Right atrium auricular region (tissue), 2 donors: ENCODE data around the gene RAD51B. TPM values are rescaled to one million over a fixed set of nuclear protein-coding genes. Genes with fewer than 3 reads are reported as not detected.

ENCODE experiments used
- DNase-seq: peaks from one replicate; pipeline ENCODE4 v3.0.0-alpha.2; 2019; ENCODE audit warnings: low spot score
- H3K27ac ChIP-seq, 2 donors: fragments of 200-600 bp; sonication (generic); 1 replicate in 1 of 2; 2 replicates in 1 of 2; pipeline ENCODE4 v1.5.1; 2016 to 2019
- H3K27me3 ChIP-seq, 2 donors: fragments of 200-600 bp; sonication (generic); one replicate each; pipeline versions ENCODE4 v1.5.1 to v1.6.0; 2017 to 2019
- H3K36me3 ChIP-seq: fragments of 200-600 bp; sonication (generic); one replicate; pipeline ENCODE4 v1.5.1; 2016
- H3K4me1 ChIP-seq, 2 donors: fragments of 200-600 bp; sonication (generic); one replicate each; pipeline versions ENCODE4 v1.5.1 to v1.6.0; 2017 to 2019
- H3K4me3 ChIP-seq, 2 donors: fragments of 200-600 bp; sonication (generic); 1 replicate in 1 of 2; 2 replicates in 1 of 2; pipeline ENCODE4 v1.5.1; 2017 to 2019; ENCODE audit warnings: mild to moderate bottlenecking in 1 of 2, moderate library complexity in 1 of 2
- H3K9me3 ChIP-seq, 2 donors: fragments of 200-600 bp; sonication (generic); one replicate each; pipeline ENCODE4 v1.5.1; 2019
- CTCF ChIP-seq, 2 donors: fragments of 200-600 bp; sonication (generic); IDR thresholded peaks; one replicate each; pipeline ENCODE4 v1.5.1; 2019; ENCODE audit warnings: antibody characterized with exemption in 2 of 2
- total RNA-seq, 2 donors: library from RNA; depleted of rRNA; stranded (reverse); fragments of >200 nt; gene quantifications; one replicate each; pipeline ENCODE4 v1.1.0, GENCODE V29; 2016

RAD51B gene
- total RNA-seq, 2 donors from 2014 or later = 1.2 to 1.5 TPM

- no peak for TF ChIP-seq CTCF (IDR thresholded peaks at IDR 0.05)
- Histone ChIP-seq H3K27ac (no peak overlapping the region), H3K36me3 (no peaks in the 10 kb centered on the region), H3K4me1 (peaks cover 0 to 20% of the 10 kb centered on the region in 2 donors), H3K9me3 (no peaks in the 10 kb centered on the region), H3K4me3 (peak overlapping the region in 1 of 2 donors; percentile 81), H3K27me3 (no peaks in the 10 kb centered on the region)
- no peak for DNase-seq
Measured at GRCh38 chr14:67820428-67820971, 921 bp downstream of the RAD51B start.

GRCh38 chr14:67821121-67821520 is 1.5 kb downstream of the RAD51B start:
- Histone ChIP-seq H3K9me3 (no peaks in the 10 kb centered on the region), H3K36me3 (no peaks in the 10 kb centered on the region), H3K4me1 (peaks cover 0 to 14% of the 10 kb centered on the region in 2 donors), H3K27ac (no peak overlapping the region), H3K4me3 (no peak overlapping the region), H3K27me3 (no peaks in the 10 kb centered on the region)
- DNase-seq = no peak
- no peak for TF ChIP-seq CTCF (IDR thresholded peaks at IDR 0.05)

GRCh38 chr14:67831113-67831512 is 11.5 kb downstream of the RAD51B start:
- TF ChIP-seq CTCF (IDR thresholded peaks at IDR 0.05) = no peak
- Histone ChIP-seq H3K27me3 (no peaks in the 10 kb centered on the region), H3K36me3 (no peaks in the 10 kb centered on the region), H3K4me3 (no peak overlapping the region), H3K4me1 (no peaks in the 10 kb centered on the region), H3K27ac (no peak overlapping the region), H3K9me3 (peaks cover 0 to 6% of the 10 kb centered on the region in 2 donors)
- DNase-seq = no peak

GRCh38 chr14:67833403-67833802 is 13.8 kb downstream of the RAD51B start:
- Histone ChIP-seq H3K36me3 (no peaks in the 10 kb centered on the region), H3K4me1 (no peaks in the 10 kb centered on the region), H3K9me3 (peaks cover 0 to 5% of the 10 kb centered on the region in 2 donors), H3K4me3 (no peak overlapping the region), H3K27ac (no peak overlapping the region), H3K27me3 (no peaks in the 10 kb centered on the region)
- no peak for TF ChIP-seq CTCF (IDR thresholded peaks at IDR 0.05)
- DNase-seq = no peak

DNA sequence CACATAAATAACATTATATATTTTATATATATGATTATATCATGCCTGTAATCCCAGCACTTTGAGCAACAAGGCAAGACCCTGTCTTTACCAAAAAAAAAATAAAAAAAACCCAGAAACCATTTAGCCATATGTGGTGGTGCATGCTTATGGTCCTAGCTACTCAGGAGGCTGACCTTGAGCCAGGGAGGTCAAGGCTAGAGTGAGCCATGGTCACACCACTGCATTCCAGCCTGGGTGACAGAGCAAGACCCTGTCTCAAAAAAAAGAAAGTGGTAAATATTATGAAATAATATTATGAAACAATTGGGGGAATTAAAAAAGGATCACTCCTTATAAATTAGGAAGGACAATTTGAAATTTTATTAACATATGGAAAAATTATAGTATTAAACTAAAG is 16.0 kb downstream of the RAD51B start:
- Histone ChIP-seq H3K27ac (no peak overlapping the region), H3K27me3 (no peaks in the 10 kb centered on the region), H3K9me3 (no peaks in the 10 kb centered on the region), H3K4me3 (no peak overlapping the region), H3K36me3 (no peaks in the 10 kb centered on the region), H3K4me1 (no peaks in the 10 kb centered on the region)
- DNase-seq = no peak
- TF ChIP-seq CTCF (IDR thresholded peaks at IDR 0.05) = no peak

- no peak overlapping the region for H3K27ac ChIP-seq
- H3K9me3 ChIP-seq = no peaks in the 10 kb centered on the region
- H3K4me3 ChIP-seq = no peak overlapping the region
- no peaks in the 10 kb centered on the region for H3K27me3 ChIP-seq
- no peak for DNase-seq
- H3K4me1 ChIP-seq = no peaks in the 10 kb centered on the region
- H3K36me3 ChIP-seq = no peaks in the 10 kb centered on the region
- TF ChIP-seq CTCF (IDR thresholded peaks at IDR 0.05) = peak in 1 of 2 donors; percentile 64
Measured at GRCh38 chr14:67837011-67837624, 17.5 kb downstream of the RAD51B start.
